Measurements from ENCODE around the gene RPS6KA5. TPM values are rescaled to one million over a fixed set of nuclear protein-coding genes. Genes with fewer than 3 reads are reported as not detected.

The RPS6KA5 gene
- total and polyA plus RNA-seq, 9 of the 15 experiments (the other 6 are each of a cell fraction or from before 2014, with no cell fraction given) = 0.88 to 7.7 (median 4.7) TPM

GRCh38 chr14:90804292-90805083 lies 256.0 kb downstream of the RPS6KA5 start:
- in situ Hi-C loops (cut with MboI) (no loop called here), intact Hi-C loops (cut with micrococcal nuclease) (loop anchor here (5.0 kb wide), 1 partner anchor 422 kb away; no protein-coding TSS in a partner anchor)
- BruUV-seq (replicated peaks) = TSS peak; percentile 60
- H2AFZ ChIP-seq (ENCODE audit: low read depth, low read length) = no peak overlapping the region
- 58% methylated on average over 13 of the region's 18 CpGs for WGBS (ENCODE audit: insufficient coverage, low coverage, missing lambda C conversion rate)
- no peak for FAIRE-seq
- H3K27ac ChIP-seq (ENCODE audit: extremely low read depth, low read depth, low read length) = peak overlapping the region; percentile 97
- no peaks in the 10 kb centered on the region for H3K27me3 ChIP-seq (ENCODE audit: control insufficient read depth in 2 of 2, insufficient read depth in 2 of 2, low read length in 2 of 2)
- POLR2A ChIA-PET = interaction anchor here (0.5 to 2.6 kb wide), 4 partner anchors 9 to 224 kb away, joined by 3 to 10 read pairs (median 4); no protein-coding TSS in a partner anchor
- peak in 1 of 4 experiments; percentile 26 for DNase-seq (ENCODE audit: extremely low read depth in 1 of 4, low spot score in 3 of 4)
- peaks cover 88% of the 10 kb centered on the region for H3K79me2 ChIP-seq (ENCODE audit: control insufficient read depth, insufficient read depth, low read length)
- CTCF ChIA-PET (ENCODE audit: low intra/inter-chr PET ratio) = no interaction called here
- H3K4me1 ChIP-seq (replicated peaks in 1 of 2; ENCODE audit: control insufficient read depth in 2 of 2, insufficient read depth in 2 of 2, low read length in 2 of 2) = peaks cover 72 to 80% of the 10 kb centered on the region in 2 experiments
- H3K9me3 ChIP-seq (replicated peaks; ENCODE audit: control insufficient read depth, insufficient read depth, low read depth, low read length) = no peaks in the 10 kb centered on the region
- peak overlapping the region; percentile 89 for H3K9ac ChIP-seq (ENCODE audit: insufficient read depth in 1 of 2, low read depth in 2 of 2, low read length in 2 of 2)
- no peaks in the 10 kb centered on the region; the same call in 1 of the 2 replicates for H4K20me1 ChIP-seq (replicated peaks; ENCODE audit: control insufficient read depth, insufficient read depth, low read length)
- peak overlapping the region; percentile 61 for H3K4me2 ChIP-seq (ENCODE audit: insufficient read depth, low read length)
- no peak overlapping the region for H3K4me3 ChIP-seq
- peaks cover 11% of the 10 kb centered on the region; the same call in 2 of the 3 replicates for H3K36me3 ChIP-seq (ENCODE audit: control insufficient read depth, insufficient read depth, low read length)
- no peaks in the 10 kb centered on the region for H3K9me1 ChIP-seq (ENCODE audit: control insufficient read depth, insufficient read depth, low read length)
- no peak for ATAC-seq
- TF ChIP-seq ZBTB7A (IDR thresholded peaks at IDR 0.05; ENCODE audit: borderline replicate concordance, control insufficient read depth, low read depth, low read length) (peak; percentile 46; the same call in 1 of the 2 replicates), TBP (optimal IDR thresholded peaks at IDR 0.05; ENCODE audit: low read depth, low read length) (no peak), POLR2G (IDR thresholded peaks at IDR 0.05; ENCODE audit: low read depth, low read length) (peak; percentile 68), NR4A1 (CRISPR knock-in tag; IDR thresholded peaks at IDR 0.05) (no peak), NR4A1 (tag; IDR thresholded peaks at IDR 0.05) (no peak), PHF8 (IDR thresholded peaks at IDR 0.05; ENCODE audit: borderline replicate concordance, low read length) (peak; percentile 29; the same call in 1 of the 2 replicates), MEF2D (tag; conservative IDR thresholded peaks at IDR 0.05; ENCODE audit: low read depth) (no peak), PHTF2 (CRISPR knock-in tag; IDR thresholded peaks at IDR 0.05) (no peak), ZNF707 (CRISPR knock-in tag; conservative IDR thresholded peaks at IDR 0.05) (no peak), MXI1 (IDR thresholded peaks at IDR 0.05; ENCODE audit: low read depth, low read length) (no peak), ZNF592 (IDR thresholded peaks at IDR 0.05) (0 out of 2 replicates have a peak, but pooled peaks have one; percentile 25), PTBP1 (IDR thresholded peaks at IDR 0.05; ENCODE audit: low read depth, low read length) (no peak), ZNF740 (CRISPR knock-in tag; IDR thresholded peaks at IDR 0.05) (no peak), ZNF740 (tag; IDR thresholded peaks at IDR 0.05) (peak in 1 of 2 experiments; percentile 10; a peak in 1 of 4 replicates), RBFOX2 (IDR thresholded peaks at IDR 0.05; ENCODE audit: low read depth, low read length) (peak; percentile 75), ZBTB17 (CRISPR knock-in tag; IDR thresholded peaks at IDR 0.05) (peak; percentile 43; the same call in 1 of the 2 replicates), SMARCB1 (IDR thresholded peaks at IDR 0.05; ENCODE audit: insufficient read length, low read depth) (no peak)
